ENCODE measurements around the gene PTX3. TPM values are rescaled to one million over a fixed set of nuclear protein-coding genes. Genes with fewer than 3 reads are reported as not detected.

The PTX3 gene
- total RNA-seq, 1 experiment from 2014 or later = 0.59 TPM

DNA sequence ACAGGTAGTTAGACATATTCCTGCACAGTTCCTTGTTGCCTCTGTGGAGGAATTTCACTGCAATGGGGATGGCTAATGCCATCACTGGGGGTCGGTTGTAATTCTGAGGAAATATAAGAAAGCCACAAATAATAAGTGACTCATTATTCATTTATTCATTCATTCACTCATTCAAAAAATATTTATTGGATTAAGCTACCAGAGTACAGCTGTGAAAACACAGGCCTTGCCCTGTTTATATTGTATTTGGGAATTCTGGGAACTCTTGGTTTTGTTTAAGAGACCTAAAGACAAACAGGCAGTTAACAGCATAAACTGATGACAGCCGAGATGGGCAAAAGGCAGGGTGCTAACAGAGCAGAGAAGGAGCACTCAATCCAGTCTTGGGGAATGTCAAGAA, 23.6 kb downstream of the PTX3 start:
- POLR2A ChIA-PET = no interaction called here
- ATAC-seq = no peak

DNA sequence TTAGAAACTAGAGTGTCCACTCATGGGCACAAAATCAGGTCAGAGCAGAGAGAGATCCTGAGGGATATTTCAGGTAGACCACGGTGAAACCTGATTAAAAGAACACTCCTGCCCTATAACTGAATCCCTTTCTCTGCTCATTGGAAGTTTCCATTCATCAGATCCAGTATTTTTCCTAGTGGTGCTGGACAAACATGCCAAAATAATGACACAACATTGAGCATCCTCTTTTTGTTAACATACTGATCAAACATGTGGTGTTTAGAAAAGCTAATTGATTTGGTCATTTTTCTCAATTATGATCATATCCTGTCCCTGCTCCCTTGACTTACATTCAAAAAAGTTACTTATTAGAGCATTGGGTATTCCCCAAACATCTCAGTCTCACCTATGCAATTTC, 27.2 kb downstream of the PTX3 start:
- Mint-ChIP-seq H3K9me3 (no peaks in the 10 kb centered on the region), H3K36me3 (no peaks in the 10 kb centered on the region), H3K27ac (no peak overlapping the region), H3K4me3 (no peak overlapping the region), H3K4me1 (peaks cover 3% of the 10 kb centered on the region), H3K27me3 (ENCODE audit: low read depth) (no peaks in the 10 kb centered on the region)
- ChIA-PET CTCF (interaction anchor here (1.7 kb wide), 1 partner anchor 69 kb away, joined by 4 read pairs; no protein-coding TSS in a partner anchor), POLR2A (no interaction called here)
- ATAC-seq (no peak), DNase-seq (ENCODE audit: low spot score) (no peak)
- no peak for TF ChIP-seq HMGA2 (CRISPR knock-in tag; IDR thresholded peaks at IDR 0.05)

More for the DNA sequence above, 23.6 kb downstream of the PTX3 start:
- H3K36me3 Mint-ChIP-seq = no peaks in the 10 kb centered on the region
- CTCF ChIA-PET = no interaction called here
- H3K4me1 Mint-ChIP-seq = peaks cover 3% of the 10 kb centered on the region
- no peaks in the 10 kb centered on the region for H3K9me3 Mint-ChIP-seq
- DNase-seq (ENCODE audit: low spot score) = no peak
- H3K4me3 Mint-ChIP-seq = no peak overlapping the region
- no peaks in the 10 kb centered on the region for H3K27me3 Mint-ChIP-seq (ENCODE audit: low read depth)
- TF ChIP-seq SP1 (CRISPR knock-in tag; conservative IDR thresholded peaks at IDR 0.05) (no peak), ZNF232 (CRISPR knock-in tag; IDR thresholded peaks at IDR 0.05) (no peak), KAT7 (CRISPR knock-in tag; IDR thresholded peaks at IDR 0.05; ENCODE audit: borderline replicate concordance) (no peak), FOXJ3 (CRISPR knock-in tag; IDR thresholded peaks at IDR 0.05; ENCODE audit: borderline replicate concordance) (no peak), ZNF263 (CRISPR knock-in tag; IDR thresholded peaks at IDR 0.05; ENCODE audit: low read depth) (no peak), TCF7 (CRISPR knock-in tag; IDR thresholded peaks at IDR 0.05; ENCODE audit: low read depth) (no peak), CBFB (CRISPR knock-in tag; IDR thresholded peaks at IDR 0.05; ENCODE audit: low read depth) (no peak), NFATC4 (CRISPR knock-in tag; IDR thresholded peaks at IDR 0.05) (no peak), SMAD4 (CRISPR knock-in tag; IDR thresholded peaks at IDR 0.05) (no peak)
- TF ChIP-seq, protein P1, sequence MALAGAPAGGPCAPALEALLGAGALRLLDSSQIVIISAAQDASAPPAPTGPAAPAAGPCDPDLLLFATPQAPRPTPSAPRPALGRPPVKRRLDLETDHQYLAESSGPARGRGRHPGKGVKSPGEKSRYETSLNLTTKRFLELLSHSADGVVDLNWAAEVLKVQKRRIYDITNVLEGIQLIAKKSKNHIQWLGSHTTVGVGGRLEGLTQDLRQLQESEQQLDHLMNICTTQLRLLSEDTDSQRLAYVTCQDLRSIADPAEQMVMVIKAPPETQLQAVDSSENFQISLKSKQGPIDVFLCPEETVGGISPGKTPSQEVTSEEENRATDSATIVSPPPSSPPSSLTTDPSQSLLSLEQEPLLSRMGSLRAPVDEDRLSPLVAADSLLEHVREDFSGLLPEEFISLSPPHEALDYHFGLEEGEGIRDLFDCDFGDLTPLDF (CRISPR knock-in tag; IDR thresholded peaks at IDR 0.05) = no peak
- TF ChIP-seq, protein P2, sequence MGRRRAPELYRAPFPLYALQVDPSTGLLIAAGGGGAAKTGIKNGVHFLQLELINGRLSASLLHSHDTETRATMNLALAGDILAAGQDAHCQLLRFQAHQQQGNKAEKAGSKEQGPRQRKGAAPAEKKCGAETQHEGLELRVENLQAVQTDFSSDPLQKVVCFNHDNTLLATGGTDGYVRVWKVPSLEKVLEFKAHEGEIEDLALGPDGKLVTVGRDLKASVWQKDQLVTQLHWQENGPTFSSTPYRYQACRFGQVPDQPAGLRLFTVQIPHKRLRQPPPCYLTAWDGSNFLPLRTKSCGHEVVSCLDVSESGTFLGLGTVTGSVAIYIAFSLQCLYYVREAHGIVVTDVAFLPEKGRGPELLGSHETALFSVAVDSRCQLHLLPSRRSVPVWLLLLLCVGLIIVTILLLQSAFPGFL (CRISPR knock-in tag; IDR thresholded peaks at IDR 0.05; ENCODE audit: borderline replicate concordance) = no peak
- TF ChIP-seq, protein P3, sequence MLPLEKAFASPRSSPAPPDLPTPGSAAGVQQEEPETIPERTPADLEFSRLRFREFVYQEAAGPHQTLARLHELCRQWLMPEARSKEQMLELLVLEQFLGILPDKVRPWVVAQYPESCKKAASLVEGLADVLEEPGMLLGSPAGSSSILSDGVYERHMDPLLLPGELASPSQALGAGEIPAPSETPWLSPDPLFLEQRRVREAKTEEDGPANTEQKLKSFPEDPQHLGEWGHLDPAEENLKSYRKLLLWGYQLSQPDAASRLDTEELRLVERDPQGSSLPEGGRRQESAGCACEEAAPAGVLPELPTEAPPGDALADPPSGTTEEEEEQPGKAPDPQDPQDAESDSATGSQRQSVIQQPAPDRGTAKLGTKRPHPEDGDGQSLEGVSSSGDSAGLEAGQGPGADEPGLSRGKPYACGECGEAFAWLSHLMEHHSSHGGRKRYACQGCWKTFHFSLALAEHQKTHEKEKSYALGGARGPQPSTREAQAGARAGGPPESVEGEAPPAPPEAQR (CRISPR knock-in tag; IDR thresholded peaks at IDR 0.05) = no peak
- TF ChIP-seq, protein P4, sequence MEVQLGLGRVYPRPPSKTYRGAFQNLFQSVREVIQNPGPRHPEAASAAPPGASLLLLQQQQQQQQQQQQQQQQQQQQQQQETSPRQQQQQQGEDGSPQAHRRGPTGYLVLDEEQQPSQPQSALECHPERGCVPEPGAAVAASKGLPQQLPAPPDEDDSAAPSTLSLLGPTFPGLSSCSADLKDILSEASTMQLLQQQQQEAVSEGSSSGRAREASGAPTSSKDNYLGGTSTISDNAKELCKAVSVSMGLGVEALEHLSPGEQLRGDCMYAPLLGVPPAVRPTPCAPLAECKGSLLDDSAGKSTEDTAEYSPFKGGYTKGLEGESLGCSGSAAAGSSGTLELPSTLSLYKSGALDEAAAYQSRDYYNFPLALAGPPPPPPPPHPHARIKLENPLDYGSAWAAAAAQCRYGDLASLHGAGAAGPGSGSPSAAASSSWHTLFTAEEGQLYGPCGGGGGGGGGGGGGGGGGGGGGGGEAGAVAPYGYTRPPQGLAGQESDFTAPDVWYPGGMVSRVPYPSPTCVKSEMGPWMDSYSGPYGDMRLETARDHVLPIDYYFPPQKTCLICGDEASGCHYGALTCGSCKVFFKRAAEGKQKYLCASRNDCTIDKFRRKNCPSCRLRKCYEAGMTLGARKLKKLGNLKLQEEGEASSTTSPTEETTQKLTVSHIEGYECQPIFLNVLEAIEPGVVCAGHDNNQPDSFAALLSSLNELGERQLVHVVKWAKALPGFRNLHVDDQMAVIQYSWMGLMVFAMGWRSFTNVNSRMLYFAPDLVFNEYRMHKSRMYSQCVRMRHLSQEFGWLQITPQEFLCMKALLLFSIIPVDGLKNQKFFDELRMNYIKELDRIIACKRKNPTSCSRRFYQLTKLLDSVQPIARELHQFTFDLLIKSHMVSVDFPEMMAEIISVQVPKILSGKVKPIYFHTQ (CRISPR knock-in tag; IDR thresholded peaks at IDR 0.05) = no peak
- H3K27ac Mint-ChIP-seq = no peak overlapping the region; the same call in 1 of the 2 replicates

DNA sequence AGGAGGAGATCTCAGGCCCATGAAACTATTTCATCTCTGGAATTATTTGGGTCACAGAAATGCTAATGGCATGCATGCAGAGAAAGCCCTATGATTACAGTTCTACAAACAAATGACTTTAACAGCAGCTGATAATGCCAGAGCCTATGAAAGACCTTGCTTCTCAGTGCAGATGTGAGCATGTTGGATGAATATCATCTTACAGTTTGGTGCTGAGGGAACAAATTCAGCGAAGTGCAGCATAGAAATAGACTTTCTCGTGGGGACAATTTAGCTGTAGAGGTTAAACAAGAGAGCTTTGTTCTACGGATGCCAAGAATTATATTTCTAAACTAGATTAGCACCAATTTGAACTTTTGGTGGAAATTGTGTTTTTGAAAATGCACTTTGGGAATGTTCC, 27.7 kb downstream of the PTX3 start:
- POLR2A ChIA-PET = no interaction called here
- DNase-seq (ENCODE audit: low spot score) = no peak
- TF ChIP-seq GTF2I (CRISPR knock-in tag; conservative IDR thresholded peaks at IDR 0.05) (no peak), CBFB (CRISPR knock-in tag; IDR thresholded peaks at IDR 0.05; ENCODE audit: low read depth) (no peak), SOX15 (CRISPR knock-in tag; IDR thresholded peaks at IDR 0.05) (no peak), MXD4 (CRISPR knock-in tag; IDR thresholded peaks at IDR 0.05; ENCODE audit: borderline replicate concordance) (no peak), MYBL2 (CRISPR knock-in tag; IDR thresholded peaks at IDR 0.05) (no peak), NFATC4 (CRISPR knock-in tag; IDR thresholded peaks at IDR 0.05) (no peak), TCF7 (CRISPR knock-in tag; IDR thresholded peaks at IDR 0.05; ENCODE audit: low read depth) (no peak)
- TF ChIP-seq, protein P5, sequence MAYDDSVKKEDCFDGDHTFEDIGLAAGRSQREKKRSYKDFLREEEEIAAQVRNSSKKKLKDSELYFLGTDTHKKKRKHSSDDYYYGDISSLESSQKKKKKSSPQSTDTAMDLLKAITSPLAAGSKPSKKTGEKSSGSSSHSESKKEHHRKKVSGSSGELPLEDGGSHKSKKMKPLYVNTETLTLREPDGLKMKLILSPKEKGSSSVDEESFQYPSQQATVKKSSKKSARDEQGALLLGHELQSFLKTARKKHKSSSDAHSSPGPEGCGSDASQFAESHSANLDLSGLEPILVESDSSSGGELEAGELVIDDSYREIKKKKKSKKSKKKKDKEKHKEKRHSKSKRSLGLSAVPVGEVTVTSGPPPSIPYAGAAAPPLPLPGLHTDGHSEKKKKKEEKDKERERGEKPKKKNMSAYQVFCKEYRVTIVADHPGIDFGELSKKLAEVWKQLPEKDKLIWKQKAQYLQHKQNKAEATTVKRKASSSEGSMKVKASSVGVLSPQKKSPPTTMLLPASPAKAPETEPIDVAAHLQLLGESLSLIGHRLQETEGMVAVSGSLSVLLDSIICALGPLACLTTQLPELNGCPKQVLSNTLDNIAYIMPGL (CRISPR knock-in tag; IDR thresholded peaks at IDR 0.05) = no peak
- TF ChIP-seq, protein P6, sequence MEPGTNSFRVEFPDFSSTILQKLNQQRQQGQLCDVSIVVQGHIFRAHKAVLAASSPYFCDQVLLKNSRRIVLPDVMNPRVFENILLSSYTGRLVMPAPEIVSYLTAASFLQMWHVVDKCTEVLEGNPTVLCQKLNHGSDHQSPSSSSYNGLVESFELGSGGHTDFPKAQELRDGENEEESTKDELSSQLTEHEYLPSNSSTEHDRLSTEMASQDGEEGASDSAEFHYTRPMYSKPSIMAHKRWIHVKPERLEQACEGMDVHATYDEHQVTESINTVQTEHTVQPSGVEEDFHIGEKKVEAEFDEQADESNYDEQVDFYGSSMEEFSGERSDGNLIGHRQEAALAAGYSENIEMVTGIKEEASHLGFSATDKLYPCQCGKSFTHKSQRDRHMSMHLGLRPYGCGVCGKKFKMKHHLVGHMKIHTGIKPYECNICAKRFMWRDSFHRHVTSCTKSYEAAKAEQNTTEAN (CRISPR knock-in tag; IDR thresholded peaks at IDR 0.05) = no peak
- TF ChIP-seq, protein P7, sequence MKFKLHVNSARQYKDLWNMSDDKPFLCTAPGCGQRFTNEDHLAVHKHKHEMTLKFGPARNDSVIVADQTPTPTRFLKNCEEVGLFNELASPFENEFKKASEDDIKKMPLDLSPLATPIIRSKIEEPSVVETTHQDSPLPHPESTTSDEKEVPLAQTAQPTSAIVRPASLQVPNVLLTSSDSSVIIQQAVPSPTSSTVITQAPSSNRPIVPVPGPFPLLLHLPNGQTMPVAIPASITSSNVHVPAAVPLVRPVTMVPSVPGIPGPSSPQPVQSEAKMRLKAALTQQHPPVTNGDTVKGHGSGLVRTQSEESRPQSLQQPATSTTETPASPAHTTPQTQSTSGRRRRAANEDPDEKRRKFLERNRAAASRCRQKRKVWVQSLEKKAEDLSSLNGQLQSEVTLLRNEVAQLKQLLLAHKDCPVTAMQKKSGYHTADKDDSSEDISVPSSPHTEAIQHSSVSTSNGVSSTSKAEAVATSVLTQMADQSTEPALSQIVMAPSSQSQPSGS (CRISPR knock-in tag; IDR thresholded peaks at IDR 0.05; ENCODE audit: borderline replicate concordance, low read depth) = no peak

More for the DNA sequence above, 27.7 kb downstream of the PTX3 start:
- peaks cover 3% of the 10 kb centered on the region for H3K4me1 Mint-ChIP-seq
- H3K27me3 Mint-ChIP-seq (ENCODE audit: low read depth) = no peaks in the 10 kb centered on the region
- H3K27ac Mint-ChIP-seq = no peak overlapping the region
- no peak overlapping the region for H3K4me3 Mint-ChIP-seq
- no peaks in the 10 kb centered on the region for H3K36me3 Mint-ChIP-seq
- ATAC-seq = no peak
- CTCF ChIA-PET = interaction anchor here (1.7 kb wide), 1 partner anchor 68 kb away, joined by 4 read pairs; no protein-coding TSS in a partner anchor
- H3K9me3 Mint-ChIP-seq = no peaks in the 10 kb centered on the region
